CD4-positive, CD25-positive, alpha-beta regulatory T cell (primary cell): ENCODE results near the gene TMEM151A. TPM values are rescaled to one million over a fixed set of nuclear protein-coding genes. Genes with fewer than 3 reads are reported as not detected.

Experiments
- ATAC-seq, 2 donors: fragments of 150-1000 bp; cut with Tn5 transposase; one replicate each; pipeline ENCODE4 v1.10.0; 2021; ENCODE audit warnings: low read depth in 2 of 2, moderate number of reproducible peaks in 2 of 2, moderate library complexity in 1 of 2
- DNase-seq, 3 donors: peaks; one replicate each; pipeline versions ENCODE4 v3.0.0 to v3.0.0-alpha.2; 2012 to 2022; ENCODE audit warnings: mixed read lengths in 1 of 3
- H3K27ac ChIP-seq: one replicate; pipeline ENCODE4 v1.7.0; 2013; ENCODE audit warnings: mild to moderate bottlenecking, low read length; ENCODE audit not compliant: insufficient read depth, poor library complexity, severe bottlenecking
- H3K27me3 ChIP-seq: one replicate; pipeline ENCODE4 v1.7.0; 2013; ENCODE audit warnings: low read length; ENCODE audit not compliant: control insufficient read depth, insufficient read depth
- H3K36me3 ChIP-seq: one replicate; pipeline ENCODE4 v1.7.0; 2013; ENCODE audit warnings: mild to moderate bottlenecking, low read length, moderate library complexity; ENCODE audit not compliant: control insufficient read depth, insufficient read depth
- H3K4me1 ChIP-seq: 2 replicates; pipeline ENCODE4 v1.7.0; 2013; ENCODE audit warnings: mild to moderate bottlenecking, low read length; ENCODE audit not compliant: insufficient read depth, control insufficient read depth, poor library complexity, severe bottlenecking
- H3K4me3 ChIP-seq: one replicate; pipeline ENCODE4 v1.7.0; 2013; ENCODE audit warnings: low read depth, mild to moderate bottlenecking, low read length, moderate library complexity
- H3K9me3 ChIP-seq, 2 experiments: 1 replicate in 1 of 2; 2 replicates in 1 of 2; pipeline ENCODE4 v1.7.0; 2013; ENCODE audit warnings: low read length in 2 of 2, mild to moderate bottlenecking in 1 of 2, moderate library complexity in 1 of 2; ENCODE audit not compliant: control insufficient read depth in 2 of 2
- H3K27ac Mint-ChIP-seq, 3 donors: one replicate each; pipeline ENCODE4 v1.8.0; 2020 to 2022; ENCODE audit warnings: mild to moderate bottlenecking in 3 of 3, mixed read lengths in 3 of 3, moderate library complexity in 2 of 3
- H3K27me3 Mint-ChIP-seq: one replicate; pipeline ENCODE4 v1.8.0; 2022; ENCODE audit warnings: mild to moderate bottlenecking, mixed read lengths
- H3K36me3 Mint-ChIP-seq: one replicate; pipeline ENCODE4 v1.8.0; 2020; ENCODE audit warnings: mixed read lengths
- H3K4me1 Mint-ChIP-seq, 4 donors: one replicate each; pipeline ENCODE4 v1.8.0; 2020 to 2022; ENCODE audit warnings: mixed read lengths in 4 of 4, mild to moderate bottlenecking in 1 of 4
- H3K4me3 Mint-ChIP-seq, 4 donors: one replicate each; pipeline ENCODE4 v1.8.0; 2020 to 2022; ENCODE audit warnings: mild to moderate bottlenecking in 4 of 4, mixed read lengths in 4 of 4, moderate library complexity in 3 of 4
- H3K9me3 Mint-ChIP-seq, 7 donors: one replicate each; pipeline ENCODE4 v1.8.0; 2020 to 2022; ENCODE audit warnings: mixed read lengths in 7 of 7, mild to moderate bottlenecking in 3 of 7, moderate library complexity in 2 of 7
- polyA plus RNA-seq, 4 donors: library from polyadenylated mRNA; unstranded; fragments of 300-500 nt; fragmentation: Illumina TruSeq; gene quantifications; one replicate each; pipeline ENCODE4 v1.2.3, GENCODE V29; 2021
- total RNA-seq: library from RNA; stranded (reverse); gene quantifications from one replicate; pipeline ENCODE4 v1.2.3, GENCODE V29; 2022

Gene TMEM151A
- total and polyA plus RNA-seq, 5 donors from 2014 or later = not detected

- peak within 1 kb of the TSS; percentile 98 to 99 (median 98) for H3K27ac Mint-ChIP-seq
- Histone ChIP-seq H3K4me1 (peaks cover 34% of the 10 kb centered on the region), H3K27me3 (no peaks in the 10 kb centered on the region), H3K4me3 (peak within 1 kb of the TSS; percentile 89), H3K9me3 (no peaks in the 10 kb centered on the region), H3K27ac (peak within 1 kb of the TSS; percentile 91), H3K36me3 (peaks cover 26% of the 10 kb centered on the region)
- H3K4me3 Mint-ChIP-seq = peak within 1 kb of the TSS; percentile 94 to 99 (median 96)
- DNase-seq (peak; percentile 99 to 100 (median 100)), ATAC-seq (peak; percentile 85 to 88)
- peaks cover 2 to 48% (median 25%) of the 10 kb centered on the region in 4 donors for H3K4me1 Mint-ChIP-seq
- H3K27me3 Mint-ChIP-seq = peaks cover 14% of the 10 kb centered on the region
- H3K9me3 Mint-ChIP-seq = no peaks in the 10 kb centered on the region
- H3K36me3 Mint-ChIP-seq = peaks cover 13% of the 10 kb centered on the region
Measured at GRCh38 chr11:66268244-66268951, 23.3 kb upstream of the TMEM151A start, which contains the start of gene RAB1B. RAB1B (plus strand) TSS chr11:66268639; CDS start chr11:66268680, 41 bp downstream.

GRCh38 chr11:66268952-66269905, 22.5 kb upstream of the TMEM151A start:
- H3K9me3 Mint-ChIP-seq = no peaks in the 10 kb centered on the region
- DNase-seq (peak in 1 of 3 donors; percentile 55), ATAC-seq (no peak)
- peaks cover 19% of the 10 kb centered on the region for H3K36me3 Mint-ChIP-seq
- H3K4me1 Mint-ChIP-seq = peaks cover 4 to 50% (median 25%) of the 10 kb centered on the region in 4 donors
- H3K27ac ChIP-seq = peak overlapping the region; percentile 91
- peak overlapping the region; percentile 87 for H3K4me3 ChIP-seq
- H3K9me3 ChIP-seq = no peaks in the 10 kb centered on the region
- H3K4me3 Mint-ChIP-seq = peak overlapping the region; percentile 94 to 99 (median 96)
- peaks cover 32% of the 10 kb centered on the region for H3K36me3 ChIP-seq
- H3K27ac Mint-ChIP-seq = peak overlapping the region; percentile 98 to 99 (median 98)
- peaks cover 14% of the 10 kb centered on the region for H3K27me3 Mint-ChIP-seq
- H3K27me3 ChIP-seq = no peaks in the 10 kb centered on the region
- H3K4me1 ChIP-seq = peaks cover 34% of the 10 kb centered on the region

- Mint-ChIP-seq H3K36me3 (peaks cover 20% of the 10 kb centered on the region), H3K4me1 (peaks cover 4 to 50% (median 26%) of the 10 kb centered on the region in 4 donors), H3K4me3 (peak overlapping the region in 3 of 4 donors; percentile 71 to 81 (median 73)), H3K9me3 (no peaks in the 10 kb centered on the region), H3K27ac (no peak overlapping the region), H3K27me3 (peaks cover 14% of the 10 kb centered on the region)
- Histone ChIP-seq H3K36me3 (peaks cover 43% of the 10 kb centered on the region), H3K4me1 (peaks cover 34% of the 10 kb centered on the region), H3K27me3 (no peaks in the 10 kb centered on the region), H3K27ac (no peak overlapping the region), H3K9me3 (no peaks in the 10 kb centered on the region), H3K4me3 (no peak overlapping the region)
- DNase-seq (no peak), ATAC-seq (no peak)
Measured at GRCh38 chr11:66271816-66272215, 19.9 kb upstream of the TMEM151A start.

GRCh38 chr11:66272596-66272995, 19.1 kb upstream of the TMEM151A start:
- H3K27me3 ChIP-seq = no peaks in the 10 kb centered on the region
- no peak overlapping the region for H3K4me3 ChIP-seq
- Mint-ChIP-seq H3K4me3 (peak overlapping the region in 1 of 4 donors; percentile 88), H3K27ac (no peak overlapping the region), H3K36me3 (peaks cover 20% of the 10 kb centered on the region), H3K4me1 (peaks cover 4 to 48% (median 26%) of the 10 kb centered on the region in 4 donors), H3K9me3 (no peaks in the 10 kb centered on the region), H3K27me3 (peaks cover 14% of the 10 kb centered on the region)
- ATAC-seq = no peak
- peaks cover 33% of the 10 kb centered on the region for H3K4me1 ChIP-seq
- DNase-seq = no peak
- peaks cover 43% of the 10 kb centered on the region for H3K36me3 ChIP-seq
- no peak overlapping the region for H3K27ac ChIP-seq
- no peaks in the 10 kb centered on the region for H3K9me3 ChIP-seq

GRCh38 chr11:66274219-66274618, 17.5 kb upstream of the TMEM151A start:
- H3K27ac Mint-ChIP-seq = no peak overlapping the region
- Histone ChIP-seq H3K27ac (no peak overlapping the region), H3K4me3 (no peak overlapping the region), H3K4me1 (peaks cover 32% of the 10 kb centered on the region), H3K9me3 (no peaks in the 10 kb centered on the region), H3K36me3 (peaks cover 43% of the 10 kb centered on the region), H3K27me3 (no peaks in the 10 kb centered on the region)
- peak overlapping the region in 1 of 4 donors; percentile 88 for H3K4me3 Mint-ChIP-seq
- H3K27me3 Mint-ChIP-seq = peaks cover 3% of the 10 kb centered on the region
- peaks cover 20% of the 10 kb centered on the region for H3K36me3 Mint-ChIP-seq
- peaks cover 4 to 43% (median 18%) of the 10 kb centered on the region in 4 donors for H3K4me1 Mint-ChIP-seq
- ATAC-seq (no peak), DNase-seq (no peak)
- H3K9me3 Mint-ChIP-seq = no peaks in the 10 kb centered on the region

GRCh38 chr11:66275396-66275795, 16.3 kb upstream of the TMEM151A start:
- peak overlapping the region in 1 of 3 donors; percentile 25 for H3K27ac Mint-ChIP-seq
- H3K4me1 Mint-ChIP-seq = peaks cover 4 to 36% (median 14%) of the 10 kb centered on the region in 4 donors
- H3K9me3 Mint-ChIP-seq = no peaks in the 10 kb centered on the region
- H3K36me3 ChIP-seq = peaks cover 43% of the 10 kb centered on the region
- H3K27me3 ChIP-seq = no peaks in the 10 kb centered on the region
- DNase-seq (no peak), ATAC-seq (no peak)
- H3K4me1 ChIP-seq = peaks cover 25% of the 10 kb centered on the region
- no peak overlapping the region for H3K4me3 ChIP-seq
- no peaks in the 10 kb centered on the region for H3K27me3 Mint-ChIP-seq
- H3K36me3 Mint-ChIP-seq = peaks cover 20% of the 10 kb centered on the region
- H3K27ac ChIP-seq = no peak overlapping the region
- H3K9me3 ChIP-seq = no peaks in the 10 kb centered on the region
- H3K4me3 Mint-ChIP-seq = peak overlapping the region in 1 of 4 donors; percentile 62

- H3K36me3 Mint-ChIP-seq = peaks cover 20% of the 10 kb centered on the region
- DNase-seq (no peak), ATAC-seq (no peak)
- no peaks in the 10 kb centered on the region for H3K9me3 ChIP-seq
- H3K27me3 Mint-ChIP-seq = no peaks in the 10 kb centered on the region
- H3K4me3 ChIP-seq = no peak overlapping the region
- no peak overlapping the region for H3K27ac ChIP-seq
- H3K9me3 Mint-ChIP-seq = no peaks in the 10 kb centered on the region
- H3K27ac Mint-ChIP-seq = no peak overlapping the region
- H3K4me1 Mint-ChIP-seq = peaks cover 4 to 33% (median 10%) of the 10 kb centered on the region in 4 donors
- peaks cover 43% of the 10 kb centered on the region for H3K36me3 ChIP-seq
- no peaks in the 10 kb centered on the region for H3K27me3 ChIP-seq
- H3K4me3 Mint-ChIP-seq = peak overlapping the region in 2 of 4 donors; percentile 43 to 62
- peaks cover 18% of the 10 kb centered on the region for H3K4me1 ChIP-seq
Measured at GRCh38 chr11:66275984-66276612, 15.6 kb upstream of the TMEM151A start.
